COLO668 (cell line): ENCODE results near the gene VIPR2.

Experiments used
- DNase-seq: peaks from one replicate; lab custom pipeline; 2025; ENCODE audit not compliant: unreplicated experiment; lab: John Stamatoyannopoulos, UW

The VIPR2 gene

GRCh38 chr7:159068893-159069448 lies 75.7 kb downstream of the VIPR2 start:
- no peak for DNase-seq

GRCh38 chr7:159068488-159068811 lies 76.2 kb downstream of the VIPR2 start:
- no peak for DNase-seq

- no peak for DNase-seq
Measured at GRCh38 chr7:159067576-159068487, 76.8 kb downstream of the VIPR2 start.

GRCh38 chr7:159066816-159067575 lies 77.7 kb downstream of the VIPR2 start:
- no peak for DNase-seq

- DNase-seq = no peak
Measured at GRCh38 chr7:159065852-159066480, 78.7 kb downstream of the VIPR2 start.

- no peak for DNase-seq
Measured at GRCh38 chr7:159064816-159065510, 79.7 kb downstream of the VIPR2 start.

GRCh38 chr7:159064121-159064815 lies 80.4 kb downstream of the VIPR2 start:
- DNase-seq = no peak

- DNase-seq = no peak
Measured at GRCh38 chr7:159063046-159063840, 81.4 kb downstream of the VIPR2 start.

GRCh38 chr7:159062569-159062968 lies 82.1 kb downstream of the VIPR2 start:
- DNase-seq = no peak

- no peak for DNase-seq
Measured at GRCh38 chr7:159061674-159062212, 82.9 kb downstream of the VIPR2 start.

- no peak for DNase-seq
Measured at GRCh38 chr7:159061209-159061608, 83.5 kb downstream of the VIPR2 start.

- no peak for DNase-seq
Measured at GRCh38 chr7:159060440-159060839, 84.2 kb downstream of the VIPR2 start.

GRCh38 chr7:159059629-159060028 lies 85.0 kb downstream of the VIPR2 start:
- DNase-seq = no peak

GRCh38 chr7:159057647-159058046 lies 87.0 kb downstream of the VIPR2 start:
- DNase-seq = no peak

- no peak for DNase-seq
Measured at GRCh38 chr7:159056737-159057136, 87.9 kb downstream of the VIPR2 start.

- no peak for DNase-seq
Measured at GRCh38 chr7:159051916-159052315, 92.8 kb downstream of the VIPR2 start.

- no peak for DNase-seq
Measured at GRCh38 chr7:159050704-159051103, 94.0 kb downstream of the VIPR2 start.

- DNase-seq = no peak
Measured at GRCh38 chr7:159049266-159050025, 95.2 kb downstream of the VIPR2 start.
